Measurements from ENCODE around the gene RHOB.
"Not testable (repeated sequence)": the region's sequence is repeated elsewhere in the genome, so short reads cannot be mapped to it uniquely, and the experiment has no call there.

The RHOB gene

GRCh38 chr2:20480913-20481312 is 34.0 kb downstream of the RHOB start:
- DNase-seq, result no peak

- no peak for DNase-seq
These were observed 35.0 kb downstream of the RHOB start for GRCh38 chr2:20481798-20482405.

- no peak for DNase-seq
These were observed 35.9 kb downstream of the RHOB start for GRCh38 chr2:20482725-20483124.

DNA sequence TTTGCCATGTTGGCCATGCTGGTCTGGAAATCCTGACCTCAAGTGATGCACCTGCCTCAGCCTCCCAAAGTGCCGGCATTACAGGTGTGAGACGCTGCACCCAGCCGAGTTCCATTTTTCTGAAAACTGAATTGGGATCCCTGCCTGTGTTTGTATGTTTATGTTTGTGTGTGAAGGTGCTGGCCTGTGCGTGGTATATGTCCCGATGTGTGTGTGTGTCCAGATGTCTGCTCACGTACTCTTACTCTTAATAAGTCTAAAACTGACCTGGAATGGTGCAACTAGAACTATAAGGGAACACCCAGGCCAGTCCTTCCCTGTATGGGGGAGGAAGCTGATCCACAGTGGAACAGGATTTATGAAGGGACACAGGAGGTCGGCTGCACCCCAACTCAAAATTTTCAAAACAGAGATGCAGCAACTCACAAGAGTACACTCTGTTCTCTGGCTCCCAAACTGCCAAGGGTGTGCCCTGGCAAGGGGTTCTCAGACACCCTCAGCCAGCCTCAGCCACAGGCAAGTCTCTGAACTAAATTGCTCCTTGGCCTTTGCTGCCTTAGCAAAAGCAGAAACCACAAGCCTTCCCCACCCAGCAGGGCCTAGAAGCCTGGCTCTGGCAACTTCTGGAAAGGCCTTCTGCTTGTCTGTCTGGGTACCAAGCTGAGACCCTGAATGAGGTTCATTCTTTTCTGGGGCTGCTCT is 36.5 kb downstream of the RHOB start:
- no peak for DNase-seq

DNA sequence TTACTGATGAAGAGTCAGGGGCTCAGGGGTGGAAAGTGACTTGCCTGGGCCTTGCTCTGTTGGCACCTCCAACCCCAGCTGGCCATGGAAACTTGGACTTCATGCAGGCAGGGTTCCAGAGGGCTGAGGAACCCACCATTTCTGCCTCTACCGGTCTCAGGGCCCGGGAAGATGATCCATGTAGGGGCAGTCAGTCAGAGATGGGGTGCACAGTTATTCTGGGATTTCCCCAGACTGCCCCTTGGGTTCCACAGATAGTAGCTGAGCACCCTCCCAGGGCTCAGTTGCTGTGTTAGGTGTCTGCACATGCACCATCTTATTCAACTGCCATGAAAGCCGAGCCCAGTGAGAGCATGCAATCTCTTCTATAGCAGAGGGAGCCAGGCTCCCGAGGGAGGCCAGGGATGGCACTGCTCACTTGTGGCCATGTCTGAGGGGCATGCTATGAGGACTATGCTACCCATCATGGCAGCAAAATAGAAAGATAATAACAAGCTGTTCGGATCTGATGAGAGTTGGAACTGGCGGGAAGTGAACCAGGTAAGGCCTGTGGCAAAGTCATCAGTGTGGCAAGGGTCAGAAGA is 37.3 kb downstream of the RHOB start:
- no peak for DNase-seq

- DNase-seq, result no peak
These were observed 38.1 kb downstream of the RHOB start for GRCh38 chr2:20484810-20485611.

GRCh38 chr2:20485612-20486388 is 38.9 kb downstream of the RHOB start:
- DNase-seq, result no peak

- no peak for DNase-seq
These were observed 39.7 kb downstream of the RHOB start for GRCh38 chr2:20486571-20486970.

DNA sequence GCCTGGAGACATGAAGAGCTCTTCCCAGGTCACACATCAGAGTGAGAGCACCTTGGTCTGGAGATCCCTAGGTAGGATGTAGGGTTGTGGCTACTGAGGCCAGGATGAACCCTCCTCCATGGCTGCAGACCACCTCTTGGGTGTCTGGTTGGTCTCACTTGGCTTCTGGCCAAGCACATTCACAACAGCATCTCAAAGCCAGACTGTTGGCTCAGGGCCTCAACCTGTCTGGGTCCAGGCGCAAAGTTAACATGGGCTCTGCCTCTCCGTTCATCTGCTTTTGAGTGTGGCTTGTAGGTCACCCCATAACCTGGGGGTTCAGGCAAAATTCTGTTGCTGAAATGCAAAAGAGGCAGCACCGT is 40.1 kb downstream of the RHOB start:
- no peak for DNase-seq

DNA sequence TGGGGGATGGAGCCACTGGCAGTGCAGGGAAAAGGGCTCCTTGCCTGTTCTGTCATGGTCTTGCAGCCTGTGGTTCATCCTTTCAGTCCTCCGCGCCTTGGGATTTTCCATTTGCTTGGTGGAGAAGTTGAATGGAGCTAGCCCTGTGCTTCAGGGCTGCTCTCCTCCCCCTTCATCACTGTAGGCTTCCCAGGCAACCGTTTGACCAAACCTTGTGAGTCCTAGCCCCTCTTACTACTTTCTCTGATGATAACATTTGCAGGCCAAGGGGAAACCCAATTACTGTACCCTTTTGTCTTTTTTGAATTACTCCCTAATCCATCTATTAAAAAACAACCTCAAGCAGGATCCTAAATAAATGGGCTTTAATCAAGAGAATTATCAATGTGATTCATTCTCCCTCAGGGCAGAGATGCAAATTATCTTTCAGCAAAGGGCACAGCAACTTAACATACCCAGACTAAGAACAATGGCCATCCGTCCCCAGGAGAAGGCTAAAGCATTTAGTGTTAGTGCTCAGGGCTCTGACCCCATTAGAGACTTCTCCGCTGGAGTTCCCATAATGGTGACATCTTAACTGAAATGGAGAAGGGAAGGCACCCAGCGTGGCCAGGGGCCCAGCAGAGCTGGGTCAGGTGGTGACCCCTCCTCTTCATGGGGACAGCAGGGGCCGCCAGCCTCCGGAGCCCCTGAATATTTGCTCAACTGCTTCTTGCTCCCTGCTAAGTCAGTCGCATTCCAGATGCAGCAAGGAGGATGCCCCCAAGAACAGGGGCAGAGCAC is 40.7 kb downstream of the RHOB start:
- no peak for DNase-seq

DNA sequence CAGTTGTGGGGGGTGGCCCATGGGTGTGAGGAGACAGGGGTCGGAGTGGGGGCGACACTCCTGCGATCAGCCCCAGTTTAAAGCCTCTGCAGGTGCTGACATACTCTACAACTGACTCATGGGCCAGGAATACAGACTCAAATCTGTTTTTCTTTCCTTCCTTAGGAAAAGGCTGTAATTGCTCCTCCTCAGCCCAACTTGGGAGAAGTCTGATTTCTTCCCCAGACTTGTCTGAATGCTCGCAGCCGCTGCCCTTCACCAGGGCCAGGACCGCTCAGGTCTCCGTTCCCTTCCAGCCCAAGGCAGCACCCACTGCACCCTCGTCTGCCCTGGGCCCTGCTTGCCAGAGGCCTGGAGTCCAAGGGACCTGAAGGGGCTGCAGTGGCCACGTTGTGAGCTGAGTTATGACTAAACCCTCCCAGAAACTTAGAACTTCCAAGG is 41.3 kb downstream of the RHOB start:
- DNase-seq, result no peak

- DNase-seq, result no peak
These were observed 41.9 kb downstream of the RHOB start for GRCh38 chr2:20488782-20489181.

DNA sequence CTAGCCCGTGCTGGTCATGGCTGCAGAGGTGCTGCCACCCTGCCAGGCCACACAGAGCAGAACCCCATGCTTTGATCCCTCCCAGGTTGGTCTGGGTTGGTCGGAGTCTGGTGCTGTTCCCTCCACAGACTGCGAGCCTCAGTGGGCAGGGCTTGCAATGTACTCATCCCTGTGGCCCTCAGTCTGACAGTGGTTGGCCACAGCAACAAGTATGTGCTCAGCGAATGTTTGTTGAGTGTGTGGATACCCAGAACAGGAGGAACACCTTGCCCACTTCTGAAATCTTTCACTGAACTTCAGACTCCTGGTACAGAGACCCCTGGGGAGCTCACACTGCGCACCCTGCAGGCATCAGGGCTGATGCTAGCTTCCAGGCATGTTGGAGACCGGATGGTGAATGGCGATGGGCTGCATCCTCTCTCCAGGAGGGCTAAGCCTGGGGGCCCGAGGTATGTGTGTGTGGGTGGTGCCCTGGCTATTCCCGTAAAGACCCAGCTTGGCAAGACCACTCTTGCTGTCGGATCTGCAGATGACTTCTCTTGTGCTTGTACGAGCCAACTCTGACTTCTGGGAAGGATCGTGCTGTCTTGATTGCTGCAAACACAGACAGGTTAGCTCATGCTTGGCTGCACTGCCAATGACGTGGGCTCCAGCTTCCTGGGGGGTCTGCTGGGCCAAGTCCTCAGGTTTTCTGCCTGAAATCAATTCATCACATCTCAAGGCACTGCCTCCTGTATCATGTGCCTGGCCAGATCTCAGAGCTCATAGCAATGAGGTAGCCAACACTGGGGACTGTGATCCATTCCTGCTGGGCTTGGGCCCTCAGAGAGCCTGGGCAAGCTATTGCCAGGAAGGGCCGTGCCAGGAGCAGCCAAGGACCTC is 43.7 kb downstream of the RHOB start:
- DNase-seq, result no peak

DNA sequence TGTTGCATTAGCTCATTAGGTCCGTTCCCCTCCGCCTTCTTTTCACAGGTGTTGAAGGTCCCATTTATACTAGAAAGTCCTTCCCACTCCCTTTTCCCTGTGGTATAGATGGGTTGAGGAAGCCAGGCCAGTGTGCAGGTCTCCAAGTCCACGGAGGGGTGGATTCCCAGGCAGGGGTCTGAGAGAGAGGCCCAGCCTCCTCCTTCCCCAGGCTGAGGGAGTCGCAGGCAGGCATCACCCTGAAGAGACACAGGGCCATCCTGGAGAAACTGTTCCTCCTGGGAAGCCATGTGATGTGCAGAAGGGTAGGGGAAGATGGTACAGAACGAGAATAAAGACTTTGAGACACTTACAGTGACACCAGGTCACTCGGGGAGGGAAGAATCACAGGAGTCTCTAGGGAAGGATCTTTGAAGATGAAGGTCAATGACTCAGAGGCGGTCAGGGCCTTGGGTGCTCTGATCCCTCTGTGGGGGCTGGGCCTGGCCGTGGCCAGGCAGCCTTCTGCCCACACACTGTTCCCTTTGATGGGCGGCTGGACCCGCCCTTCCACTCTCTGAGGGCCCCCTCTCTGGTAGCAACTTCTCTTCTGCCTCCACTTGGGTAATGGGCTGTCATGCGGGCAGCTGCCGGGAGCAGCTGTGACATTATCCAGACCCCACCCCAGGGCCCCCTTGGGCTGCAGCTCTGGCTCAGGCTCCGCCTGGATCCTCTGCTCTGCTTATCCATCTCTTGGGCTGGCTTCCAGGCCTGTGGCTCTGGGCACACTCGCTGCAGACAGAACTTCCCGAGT is 45.1 kb downstream of the RHOB start:
- no peak for DNase-seq

- DNase-seq, result not testable (repeated sequence)
These were observed 46.2 kb downstream of the RHOB start for GRCh38 chr2:20493095-20493494.

- DNase-seq, result no peak
These were observed 47.4 kb downstream of the RHOB start for GRCh38 chr2:20494241-20494640.

DNA sequence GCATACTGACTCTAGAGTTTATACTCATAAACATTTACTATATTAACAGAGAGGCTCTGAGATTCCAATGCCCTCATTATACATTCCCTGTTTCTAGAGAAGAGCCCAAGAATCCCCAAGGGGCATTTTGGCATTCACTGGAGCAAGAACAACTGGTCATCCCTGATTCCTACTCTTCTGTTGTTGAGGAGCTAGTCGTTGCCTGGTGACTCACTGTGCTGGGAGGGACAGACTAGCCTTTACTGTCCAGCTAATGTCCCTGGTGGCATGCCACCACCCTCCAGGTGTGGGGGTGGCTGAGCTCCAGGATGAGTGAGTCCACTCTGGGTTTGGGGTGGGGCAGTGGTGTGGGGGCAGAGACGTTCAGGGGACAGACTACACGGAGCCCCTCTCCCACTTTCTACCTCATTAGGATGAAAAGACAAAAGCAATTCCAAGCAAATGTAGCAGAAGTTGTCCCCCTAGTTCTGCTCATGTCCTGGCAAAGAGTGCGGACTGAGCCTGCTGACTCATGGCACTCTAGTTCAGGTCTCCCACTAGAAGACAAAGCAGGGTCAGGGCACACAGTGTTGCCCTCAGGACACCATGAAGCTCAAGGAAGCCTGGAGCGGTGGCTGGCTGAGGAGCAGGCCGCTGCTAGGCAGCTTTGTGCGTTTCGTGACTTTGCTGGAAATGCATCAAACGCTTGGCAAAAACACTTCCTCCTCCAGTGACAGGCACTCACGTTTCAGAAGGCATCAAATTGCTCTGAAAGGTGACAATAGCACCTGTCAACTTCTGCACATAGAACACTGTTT is 49.4 kb downstream of the RHOB start:
- no peak for DNase-seq

DNA sequence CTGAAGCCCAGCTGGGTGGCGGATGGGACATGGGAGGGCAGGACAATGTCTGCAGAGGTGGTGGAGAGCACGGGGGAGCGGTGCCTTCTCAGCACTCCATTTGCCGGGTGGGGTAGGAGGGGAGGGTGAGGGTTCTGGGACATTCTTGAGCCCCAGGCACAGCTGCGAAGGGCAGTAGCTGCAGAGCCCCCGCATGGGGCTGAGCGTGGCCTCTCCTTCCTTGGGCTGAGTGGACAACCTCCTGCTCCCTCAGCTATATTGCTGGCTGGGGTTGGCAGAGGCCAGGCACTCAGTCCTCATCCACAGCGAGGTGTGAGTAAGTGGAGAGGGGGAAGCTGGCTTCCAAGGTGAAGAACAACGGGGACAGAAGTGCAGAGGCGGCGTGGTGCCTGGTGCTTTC is 50.1 kb downstream of the RHOB start:
- DNase-seq, result no peak
